GM11168 (cell line): ENCODE results near the gene SACM1L.

Source experiments
- in situ Hi-C: fragments of 300-500 bp; cut with MboI; formaldehyde crosslinking; loops from one replicate; pipeline ENCODE4 v1.12.0; 2022; ENCODE audit warnings: low sequenced_read_pairs; ENCODE audit not compliant: unreplicated experiment

SACM1L gene

GRCh38 chr3:45778761-45779201 is 89.6 kb downstream of the SACM1L start:
- in situ Hi-C loops, result no loop called here

- in situ Hi-C loops, result no loop called here
These were observed 90.8 kb downstream of the SACM1L start for GRCh38 chr3:45779746-45780735.

DNA sequence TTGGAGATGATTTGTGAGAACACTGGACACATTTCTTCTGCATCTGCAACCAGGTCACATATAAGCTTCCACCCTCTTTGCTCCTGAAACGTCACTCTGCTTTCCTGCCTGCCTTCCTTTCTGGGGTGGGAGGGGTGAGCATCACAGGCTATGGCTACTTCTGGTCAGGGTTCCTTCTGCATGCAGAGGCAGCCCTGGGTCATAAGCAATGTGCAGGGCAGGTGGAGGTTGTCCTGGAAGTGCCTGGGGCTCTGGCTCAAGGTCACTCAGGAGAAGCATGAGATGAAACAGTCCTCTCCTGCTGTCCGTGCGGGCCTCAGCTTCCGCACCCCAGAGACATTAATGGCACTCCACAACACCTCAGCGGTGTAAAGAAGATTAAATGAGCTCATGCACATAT is 92.1 kb downstream of the SACM1L start:
- in situ Hi-C loops, result no loop called here

- in situ Hi-C loops, result no loop called here
These were observed 92.6 kb downstream of the SACM1L start for GRCh38 chr3:45781841-45782240.

DNA sequence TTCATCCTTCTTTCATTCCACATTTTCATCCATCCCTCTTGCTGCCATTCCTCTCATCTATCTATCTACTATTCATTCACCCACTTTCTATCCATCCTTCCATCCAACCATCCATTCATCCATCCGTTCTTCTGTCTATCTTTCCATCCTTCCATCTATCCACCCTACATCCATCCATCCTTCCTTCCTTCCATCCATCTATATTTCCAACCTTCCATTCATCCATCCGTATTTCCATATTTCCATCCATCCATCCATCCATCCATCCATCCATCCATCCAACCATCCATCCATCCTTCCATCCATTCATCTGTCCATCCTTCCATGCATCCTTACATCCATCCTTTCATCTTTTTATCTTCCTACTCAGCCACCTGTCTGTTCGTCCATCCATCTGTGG is 93.2 kb downstream of the SACM1L start:
- in situ Hi-C loops, result no loop called here

- in situ Hi-C loops, result no loop called here
These were observed 94.5 kb downstream of the SACM1L start for GRCh38 chr3:45783667-45784066.

- in situ Hi-C loops, result no loop called here
These were observed 96.5 kb downstream of the SACM1L start for GRCh38 chr3:45785605-45786150.

GRCh38 chr3:45786801-45787495 is 97.8 kb downstream of the SACM1L start:
- in situ Hi-C loops, result no loop called here

DNA sequence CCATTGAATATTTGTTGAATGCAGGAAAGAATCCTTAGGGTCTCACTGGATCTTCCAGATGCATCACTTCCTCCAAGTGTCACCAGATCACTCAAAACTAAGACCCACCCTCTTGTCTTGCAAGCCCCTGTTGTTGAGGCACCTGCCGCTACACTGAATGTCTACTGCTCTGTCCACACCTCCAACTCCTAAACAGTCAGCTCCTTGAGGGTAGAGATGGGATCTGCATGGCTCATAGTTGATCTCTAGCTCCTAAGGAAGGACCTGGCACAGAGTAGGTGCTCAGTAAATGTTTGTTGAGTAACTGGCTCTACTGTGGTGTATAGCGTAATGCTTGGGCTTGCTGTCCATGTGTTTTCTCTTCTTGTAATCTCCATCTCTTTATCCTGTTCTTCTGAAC is 98.4 kb downstream of the SACM1L start:
- in situ Hi-C loops, result no loop called here

DNA sequence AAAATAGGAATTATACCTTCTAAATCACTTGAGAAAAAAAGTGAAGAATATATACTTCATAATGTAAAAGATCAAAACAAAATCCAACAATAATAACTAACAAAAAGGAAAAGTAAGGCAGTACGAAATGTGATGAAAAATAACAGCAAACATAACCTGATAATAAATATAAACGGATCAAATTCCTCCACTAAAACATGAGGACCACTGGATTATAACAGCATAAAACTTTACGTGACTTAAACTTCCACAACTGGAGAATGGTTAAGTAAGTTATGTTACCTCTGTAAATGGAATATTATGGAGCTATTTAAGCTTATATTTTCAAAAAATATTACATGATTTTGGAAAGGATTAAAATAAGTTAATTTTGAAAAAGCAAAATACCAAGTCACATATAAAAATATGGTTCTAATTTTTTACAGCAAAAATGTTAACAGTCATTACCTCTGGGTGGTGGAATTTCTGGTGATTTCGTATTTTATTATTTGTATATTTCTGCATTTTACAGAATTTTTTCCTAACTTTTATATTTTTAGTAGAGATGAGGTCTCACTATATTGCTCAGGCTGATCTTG is 100.1 kb downstream of the SACM1L start:
- in situ Hi-C loops, result no loop called here

GRCh38 chr3:45790596-45790995 is 101.4 kb downstream of the SACM1L start:
- in situ Hi-C loops, result no loop called here

- in situ Hi-C loops, result no loop called here
These were observed 102.8 kb downstream of the SACM1L start for GRCh38 chr3:45792036-45792435.

DNA sequence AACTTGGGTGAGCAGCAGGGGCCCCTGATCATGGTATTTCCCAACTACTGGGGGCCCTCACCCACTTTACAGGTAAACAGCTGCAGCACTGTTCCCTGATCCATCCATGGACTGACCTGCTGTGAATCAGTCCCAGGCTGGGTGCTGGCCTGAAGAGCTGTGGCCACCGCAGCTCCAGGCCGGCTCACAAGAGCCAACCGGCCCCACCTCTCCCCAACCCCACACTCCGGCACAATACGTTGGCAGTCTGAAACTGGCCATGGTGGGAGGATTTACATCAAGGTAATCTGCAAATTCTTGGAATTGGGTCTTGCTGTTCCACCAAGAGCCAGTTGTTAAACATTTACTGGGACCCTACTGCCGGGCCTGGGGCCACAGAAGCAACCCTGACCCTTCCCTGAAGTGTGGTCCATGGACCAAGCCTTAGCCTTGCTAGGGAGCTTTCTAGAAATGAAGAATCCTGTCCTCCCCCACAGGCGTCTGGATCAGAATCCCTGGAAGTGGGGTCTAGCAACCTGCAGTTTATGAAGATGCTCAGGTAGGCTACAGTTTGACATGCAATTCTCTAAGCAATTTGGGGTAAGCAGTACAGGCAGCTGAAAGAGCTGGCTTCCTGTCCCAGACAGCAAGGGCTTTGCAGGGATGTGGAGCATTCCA is 103.4 kb downstream of the SACM1L start:
- in situ Hi-C loops, result no loop called here

- in situ Hi-C loops, result no loop called here
These were observed 104.4 kb downstream of the SACM1L start for GRCh38 chr3:45793482-45794176.

- in situ Hi-C loops, result no loop called here
These were observed 105.0 kb downstream of the SACM1L start for GRCh38 chr3:45794177-45794560.

DNA sequence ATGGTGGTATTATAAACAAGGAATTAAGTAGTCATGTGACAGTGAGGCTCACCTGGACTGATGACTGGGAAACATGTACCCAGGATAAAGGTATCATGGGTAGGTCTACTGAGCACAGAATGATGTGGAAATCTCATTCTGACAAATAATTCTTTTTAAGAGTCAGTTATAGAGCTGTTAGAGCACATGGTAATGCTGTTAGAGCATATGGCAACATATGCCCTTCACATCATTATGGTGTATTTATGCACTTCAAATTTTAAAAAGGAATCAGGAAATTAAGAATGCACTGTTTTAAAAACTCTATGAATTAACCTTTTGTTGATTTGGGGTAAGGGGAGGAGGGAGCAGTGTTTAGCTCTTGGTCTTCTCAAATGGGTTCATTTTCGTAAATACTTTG is 105.5 kb downstream of the SACM1L start:
- in situ Hi-C loops, result no loop called here
